Measurements from ENCODE around the gene GLTPD2. TPM values are rescaled to one million over a fixed set of nuclear protein-coding genes. Genes with fewer than 3 reads are reported as not detected.
A peak's percentile ranks its signal among the peaks of the same experiment; 100 is the strongest.

Gene GLTPD2
- total and polyA plus RNA-seq, 2 donors (not counting 1 experiment from before 2014, with no cell fraction given) = not detected

DNA sequence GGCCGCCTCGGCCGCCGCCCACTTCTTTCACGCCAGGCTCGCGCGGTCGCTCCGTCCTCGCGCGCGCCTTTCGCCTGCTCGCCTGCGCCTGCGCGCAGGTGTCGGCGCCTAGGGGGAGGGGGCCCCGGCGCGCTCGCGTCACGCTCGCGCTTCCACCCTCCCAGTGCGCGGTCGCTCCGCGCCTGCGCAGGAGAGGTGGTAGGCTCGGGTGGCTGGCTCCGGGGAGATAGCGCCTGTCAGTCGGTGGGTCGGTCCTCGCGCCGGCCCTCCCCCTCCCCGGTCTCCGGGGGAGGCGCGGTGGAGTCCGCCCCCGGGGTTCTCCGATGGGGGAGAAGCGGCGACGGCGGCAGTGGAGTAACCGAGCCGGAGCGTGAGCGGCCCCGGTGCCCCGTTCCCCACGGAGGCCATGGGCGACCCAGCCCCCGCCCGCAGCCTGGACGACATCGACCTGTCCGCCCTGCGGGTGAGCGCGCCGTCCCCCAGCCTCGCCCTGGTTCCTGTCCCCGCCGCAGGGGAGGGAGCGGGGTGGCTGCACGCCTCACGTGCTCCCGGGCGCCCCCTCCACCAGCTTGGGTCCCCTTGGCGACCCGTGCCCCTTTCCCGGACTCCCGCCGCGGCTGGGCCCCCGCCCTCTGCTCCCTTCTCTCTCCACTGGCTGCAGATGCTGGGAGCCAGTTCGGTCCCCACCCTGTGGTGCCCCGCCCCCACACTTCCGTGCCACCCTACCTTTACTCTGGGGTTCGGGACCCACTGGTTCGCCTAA, 44.6 kb downstream of the GLTPD2 start, which contains the start of gene MINK1:
MINK1 (plus strand) TSS at position 163 of the 763 bp plus-strand sequence; CDS start at position 407, 244 bp downstream.
- Histone ChIP-seq H3K79me2 (ENCODE audit: control insufficient read depth, insufficient read depth, low read length) (peaks cover 55% of the 10 kb centered on the region), H3K9me3 (ENCODE audit: control extremely low read depth in 1 of 3, control insufficient read depth in 2 of 3, insufficient read depth in 1 of 3, low read length in 2 of 3) (no peaks in the 10 kb centered on the region), H3K9ac (ENCODE audit: low read length) (peak within 1 kb of the TSS; percentile 82), H3K27me3 (replicated peaks in 1 of 4; ENCODE audit: control extremely low read depth in 1 of 4, control insufficient read depth in 3 of 4, insufficient read depth in 4 of 4, low read length in 3 of 4) (no peaks in the 10 kb centered on the region), H3K4me3 (ENCODE audit: control extremely low read depth in 1 of 5, extremely low read depth in 1 of 5, insufficient read depth in 1 of 5, low read depth in 2 of 5, low read length in 4 of 5) (peak within 1 kb of the TSS; percentile 68 to 86 (median 79)), H3K27ac (ENCODE audit: low read length in 2 of 2) (peak within 1 kb of the TSS; percentile 77 to 85), H2AFZ (ENCODE audit: insufficient read depth, low read depth, low read length, poor library complexity, severe bottlenecking) (peak within 1 kb of the TSS; percentile 88), H3K4me2 (replicated peaks; ENCODE audit: low read depth, low read length, poor library complexity, severe bottlenecking) (peak within 1 kb of the TSS; percentile 94), H3K36me3 (replicated peaks in 1 of 2; ENCODE audit: control extremely low read depth in 1 of 2, control insufficient read depth in 1 of 2, extremely low read depth in 1 of 2, insufficient read depth in 2 of 2, low read length in 1 of 2) (peaks cover 0 to 6% of the 10 kb centered on the region in 2 experiments), H3K4me1 (ENCODE audit: control insufficient read depth in 2 of 2, insufficient read depth in 2 of 2, low read length in 2 of 2) (peaks cover 21 to 26% of the 10 kb centered on the region in 2 donors), H4K20me1 (ENCODE audit: control insufficient read depth, insufficient read depth, low read length, poor library complexity, severe bottlenecking) (peaks cover 49% of the 10 kb centered on the region)
- H3K4me3 Mint-ChIP-seq = peak within 1 kb of the TSS; percentile 99
- CTCF ChIA-PET = interaction anchor here (1.0 to 1.1 kb wide), 3 partner anchors 26 to 43 kb away, joined by 3 to 5 read pairs (median 3); partner anchors contain the start of gene PLD2
- peak; percentile 93 for ATAC-seq (ENCODE audit: low read depth)
- H3K9me3 Mint-ChIP-seq (ENCODE audit: insufficient read depth) = no peaks in the 10 kb centered on the region
- POLR2A ChIA-PET = interaction anchor here (1.1 kb wide), 1 partner anchor 43 kb away, joined by 4 read pairs; no protein-coding TSS in a partner anchor
- no peaks in the 10 kb centered on the region for H3K27me3 Mint-ChIP-seq
- intact Hi-C loops (cut with micrococcal nuclease) = loop anchor here (1.0 to 2.0 kb wide), 6 partner anchors 26 to 134 kb away; partner anchors contain the start of genes ARRB2, MED11, PLD2 and PSMB6
- H3K4me1 Mint-ChIP-seq = peaks cover 29% of the 10 kb centered on the region
- under 1% methylated on average over 91 of the region's 91 CpGs for WGBS (ENCODE audit: insufficient coverage)
- TF ChIP-seq EZH2 (IDR thresholded peaks at IDR 0.05; ENCODE audit: borderline replicate concordance, insufficient read depth, low read depth, low read length, poor library complexity, severe bottlenecking) = no peak
- TF ChIP-seq, protein P1, sequence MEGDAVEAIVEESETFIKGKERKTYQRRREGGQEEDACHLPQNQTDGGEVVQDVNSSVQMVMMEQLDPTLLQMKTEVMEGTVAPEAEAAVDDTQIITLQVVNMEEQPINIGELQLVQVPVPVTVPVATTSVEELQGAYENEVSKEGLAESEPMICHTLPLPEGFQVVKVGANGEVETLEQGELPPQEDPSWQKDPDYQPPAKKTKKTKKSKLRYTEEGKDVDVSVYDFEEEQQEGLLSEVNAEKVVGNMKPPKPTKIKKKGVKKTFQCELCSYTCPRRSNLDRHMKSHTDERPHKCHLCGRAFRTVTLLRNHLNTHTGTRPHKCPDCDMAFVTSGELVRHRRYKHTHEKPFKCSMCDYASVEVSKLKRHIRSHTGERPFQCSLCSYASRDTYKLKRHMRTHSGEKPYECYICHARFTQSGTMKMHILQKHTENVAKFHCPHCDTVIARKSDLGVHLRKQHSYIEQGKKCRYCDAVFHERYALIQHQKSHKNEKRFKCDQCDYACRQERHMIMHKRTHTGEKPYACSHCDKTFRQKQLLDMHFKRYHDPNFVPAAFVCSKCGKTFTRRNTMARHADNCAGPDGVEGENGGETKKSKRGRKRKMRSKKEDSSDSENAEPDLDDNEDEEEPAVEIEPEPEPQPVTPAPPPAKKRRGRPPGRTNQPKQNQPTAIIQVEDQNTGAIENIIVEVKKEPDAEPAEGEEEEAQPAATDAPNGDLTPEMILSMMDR (IDR thresholded peaks at IDR 0.05) = no peak
- DNase-seq = peak; percentile 97
- peak within 1 kb of the TSS; percentile 99 for H3K27ac Mint-ChIP-seq
